Measurements from ENCODE around the gene DNM1.
A peak's percentile ranks its signal among the peaks of the same experiment; 100 is the strongest.

DNM1 gene

GRCh38 chr9:128218518-128219389 is 15.6 kb downstream of the DNM1 start:
- no peak for TF ChIP-seq ZBTB7A (IDR thresholded peaks at IDR 0.05; ENCODE audit: low read depth)
- TF ChIP-seq TAF1 (IDR thresholded peaks at IDR 0.05; ENCODE audit: low read depth) = no peak
- TF ChIP-seq CEBPB (IDR thresholded peaks at IDR 0.05) = no peak
- TF ChIP-seq, protein P1, sequence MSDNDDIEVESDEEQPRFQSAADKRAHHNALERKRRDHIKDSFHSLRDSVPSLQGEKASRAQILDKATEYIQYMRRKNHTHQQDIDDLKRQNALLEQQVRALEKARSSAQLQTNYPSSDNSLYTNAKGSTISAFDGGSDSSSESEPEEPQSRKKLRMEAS (IDR thresholded peaks at IDR 0.05) = peak; percentile 52; the same call in 1 of the 2 replicates
- TF ChIP-seq EP300 (IDR thresholded peaks at IDR 0.05; ENCODE audit: borderline replicate concordance) = no peak
- TF ChIP-seq, protein P2, sequence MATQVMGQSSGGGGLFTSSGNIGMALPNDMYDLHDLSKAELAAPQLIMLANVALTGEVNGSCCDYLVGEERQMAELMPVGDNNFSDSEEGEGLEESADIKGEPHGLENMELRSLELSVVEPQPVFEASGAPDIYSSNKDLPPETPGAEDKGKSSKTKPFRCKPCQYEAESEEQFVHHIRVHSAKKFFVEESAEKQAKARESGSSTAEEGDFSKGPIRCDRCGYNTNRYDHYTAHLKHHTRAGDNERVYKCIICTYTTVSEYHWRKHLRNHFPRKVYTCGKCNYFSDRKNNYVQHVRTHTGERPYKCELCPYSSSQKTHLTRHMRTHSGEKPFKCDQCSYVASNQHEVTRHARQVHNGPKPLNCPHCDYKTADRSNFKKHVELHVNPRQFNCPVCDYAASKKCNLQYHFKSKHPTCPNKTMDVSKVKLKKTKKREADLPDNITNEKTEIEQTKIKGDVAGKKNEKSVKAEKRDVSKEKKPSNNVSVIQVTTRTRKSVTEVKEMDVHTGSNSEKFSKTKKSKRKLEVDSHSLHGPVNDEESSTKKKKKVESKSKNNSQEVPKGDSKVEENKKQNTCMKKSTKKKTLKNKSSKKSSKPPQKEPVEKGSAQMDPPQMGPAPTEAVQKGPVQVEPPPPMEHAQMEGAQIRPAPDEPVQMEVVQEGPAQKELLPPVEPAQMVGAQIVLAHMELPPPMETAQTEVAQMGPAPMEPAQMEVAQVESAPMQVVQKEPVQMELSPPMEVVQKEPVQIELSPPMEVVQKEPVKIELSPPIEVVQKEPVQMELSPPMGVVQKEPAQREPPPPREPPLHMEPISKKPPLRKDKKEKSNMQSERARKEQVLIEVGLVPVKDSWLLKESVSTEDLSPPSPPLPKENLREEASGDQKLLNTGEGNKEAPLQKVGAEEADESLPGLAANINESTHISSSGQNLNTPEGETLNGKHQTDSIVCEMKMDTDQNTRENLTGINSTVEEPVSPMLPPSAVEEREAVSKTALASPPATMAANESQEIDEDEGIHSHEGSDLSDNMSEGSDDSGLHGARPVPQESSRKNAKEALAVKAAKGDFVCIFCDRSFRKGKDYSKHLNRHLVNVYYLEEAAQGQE (IDR thresholded peaks at IDR 0.05; ENCODE audit: low read depth) = peak; percentile 88

DNA sequence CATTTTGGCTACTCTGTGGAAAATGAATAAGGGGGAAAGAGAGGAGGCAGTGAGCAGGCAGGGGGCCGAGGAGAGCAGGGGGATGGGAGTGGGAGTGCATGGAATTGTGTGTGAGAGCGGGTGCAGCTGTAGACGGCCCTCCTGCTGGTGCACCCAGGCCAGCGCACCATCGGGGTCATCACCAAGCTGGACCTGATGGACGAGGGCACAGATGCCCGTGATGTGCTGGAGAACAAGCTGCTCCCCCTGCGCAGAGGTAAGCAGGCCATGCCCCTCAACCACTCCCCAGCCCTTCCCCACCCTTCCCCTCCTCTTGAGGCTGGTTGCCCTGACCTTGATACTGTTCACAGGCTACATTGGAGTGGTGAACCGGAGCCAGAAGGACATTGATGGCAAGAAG is 16.7 kb downstream of the DNM1 start:
- TF ChIP-seq TCF12 (IDR thresholded peaks at IDR 0.05; ENCODE audit: low read depth) = no peak

DNA sequence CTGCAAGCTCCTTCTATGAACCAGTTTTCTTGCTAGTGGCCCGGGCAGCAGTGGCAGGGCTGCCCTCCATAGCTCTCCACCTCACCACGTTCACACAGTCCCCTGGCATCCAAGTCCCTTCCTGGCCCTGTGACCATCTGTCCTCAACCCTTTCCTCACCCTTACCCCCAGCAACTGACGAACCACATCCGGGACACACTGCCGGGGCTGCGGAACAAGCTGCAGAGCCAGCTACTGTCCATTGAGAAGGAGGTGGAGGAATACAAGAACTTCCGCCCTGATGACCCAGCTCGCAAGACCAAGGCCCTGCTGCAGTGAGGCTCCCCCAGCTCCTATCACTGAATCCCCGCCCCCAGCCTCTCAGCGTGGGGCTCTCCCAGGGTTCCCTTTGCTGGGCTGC is 18.8 kb downstream of the DNM1 start:
- no peak for TF ChIP-seq RAD21 (IDR thresholded peaks at IDR 0.05; ENCODE audit: low read depth)
- TF ChIP-seq, protein P3, sequence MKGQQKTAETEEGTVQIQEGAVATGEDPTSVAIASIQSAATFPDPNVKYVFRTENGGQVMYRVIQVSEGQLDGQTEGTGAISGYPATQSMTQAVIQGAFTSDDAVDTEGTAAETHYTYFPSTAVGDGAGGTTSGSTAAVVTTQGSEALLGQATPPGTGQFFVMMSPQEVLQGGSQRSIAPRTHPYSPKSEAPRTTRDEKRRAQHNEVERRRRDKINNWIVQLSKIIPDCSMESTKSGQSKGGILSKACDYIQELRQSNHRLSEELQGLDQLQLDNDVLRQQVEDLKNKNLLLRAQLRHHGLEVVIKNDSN (IDR thresholded peaks at IDR 0.05) = no peak

GRCh38 chr9:128222880-128223670 is 19.9 kb downstream of the DNM1 start:
- TF ChIP-seq NFIC (IDR thresholded peaks at IDR 0.05) = no peak

DNA sequence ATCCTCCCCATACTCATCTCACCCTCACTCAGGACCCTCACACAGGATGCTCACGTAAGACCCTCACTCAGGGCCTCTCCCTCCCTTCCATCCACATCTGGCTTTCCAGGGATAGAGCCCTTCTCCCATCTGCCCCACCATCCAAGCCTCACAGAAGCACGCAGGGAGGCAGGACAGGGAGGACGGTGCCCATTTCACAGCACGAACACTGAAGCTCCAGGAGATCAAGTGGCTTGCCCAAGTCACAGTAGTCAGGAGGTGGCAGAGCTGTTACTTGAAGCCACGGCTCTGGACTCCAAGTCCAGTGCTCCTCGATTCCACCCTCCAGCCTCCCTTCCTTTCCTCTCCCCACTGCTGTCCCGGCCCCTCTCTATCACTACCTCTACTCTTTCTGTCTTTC is 21.7 kb downstream of the DNM1 start:
- TF ChIP-seq TCF12 (IDR thresholded peaks at IDR 0.05; ENCODE audit: low read depth) (no peak), EGR1 (IDR thresholded peaks at IDR 0.05) (no peak), FOXM1 (IDR thresholded peaks at IDR 0.05; ENCODE audit: borderline replicate concordance, low read depth) (no peak), CEBPB (IDR thresholded peaks at IDR 0.05) (no peak), CREB1 (IDR thresholded peaks at IDR 0.05; ENCODE audit: low read depth) (no peak), NFIC (IDR thresholded peaks at IDR 0.05) (no peak), RAD21 (IDR thresholded peaks at IDR 0.05; ENCODE audit: low read depth) (no peak), TEAD4 (IDR thresholded peaks at IDR 0.05) (no peak)
- TF ChIP-seq, protein P3 (IDR thresholded peaks at IDR 0.05) = no peak
- TF ChIP-seq, protein P2 (IDR thresholded peaks at IDR 0.05; ENCODE audit: low read depth) = no peak

- TF ChIP-seq CEBPB (IDR thresholded peaks at IDR 0.05) = no peak
- TF ChIP-seq RAD21 (IDR thresholded peaks at IDR 0.05; ENCODE audit: low read depth) = no peak
- no peak for TF ChIP-seq ZBTB7A (IDR thresholded peaks at IDR 0.05; ENCODE audit: low read depth)
- no peak for TF ChIP-seq FOXM1 (IDR thresholded peaks at IDR 0.05; ENCODE audit: borderline replicate concordance, low read depth)
- no peak for TF ChIP-seq TAF1 (IDR thresholded peaks at IDR 0.05; ENCODE audit: low read depth)
- TF ChIP-seq EP300 (IDR thresholded peaks at IDR 0.05; ENCODE audit: borderline replicate concordance) = no peak
- TF ChIP-seq, protein P2 (IDR thresholded peaks at IDR 0.05; ENCODE audit: low read depth) = no peak
- TF ChIP-seq CREB1 (IDR thresholded peaks at IDR 0.05; ENCODE audit: low read depth) = no peak
- TF ChIP-seq EGR1 (IDR thresholded peaks at IDR 0.05) = no peak
- TF ChIP-seq, protein P3 (IDR thresholded peaks at IDR 0.05) = no peak
- TF ChIP-seq TCF12 (IDR thresholded peaks at IDR 0.05; ENCODE audit: low read depth) = no peak
- TF ChIP-seq YY1 (IDR thresholded peaks at IDR 0.05; ENCODE audit: low read depth) = no peak
- no peak for TF ChIP-seq TEAD4 (IDR thresholded peaks at IDR 0.05)
- TF ChIP-seq NFIC (IDR thresholded peaks at IDR 0.05) = no peak
- TF ChIP-seq, protein P1 (IDR thresholded peaks at IDR 0.05) = no peak
These were observed 22.7 kb downstream of the DNM1 start for GRCh38 chr9:128225770-128226411.
